HG03108 (cell line): ENCODE results near the gene SUPT20H.

Experiments
- ATAC-seq: cut with Tn5 transposase; IDR thresholded peaks from one replicate; pipeline ENCODE4 v1.9.1; 2021; ENCODE audit warnings: moderate library complexity; ENCODE audit not compliant: unreplicated experiment

Gene SUPT20H

GRCh38 chr13:37058910-37059847 lies at the start of gene SUPT20H:
Gene SUPT20H, minus strand, starts transcription at chr13:37059688. Its CDS starts 8,198 bp downstream, at chr13:37051490.
- peak; percentile 98 for ATAC-seq

GRCh38 chr13:37109051-37109678 lies 49.7 kb upstream of the SUPT20H start:
- ATAC-seq, result no peak

DNA sequence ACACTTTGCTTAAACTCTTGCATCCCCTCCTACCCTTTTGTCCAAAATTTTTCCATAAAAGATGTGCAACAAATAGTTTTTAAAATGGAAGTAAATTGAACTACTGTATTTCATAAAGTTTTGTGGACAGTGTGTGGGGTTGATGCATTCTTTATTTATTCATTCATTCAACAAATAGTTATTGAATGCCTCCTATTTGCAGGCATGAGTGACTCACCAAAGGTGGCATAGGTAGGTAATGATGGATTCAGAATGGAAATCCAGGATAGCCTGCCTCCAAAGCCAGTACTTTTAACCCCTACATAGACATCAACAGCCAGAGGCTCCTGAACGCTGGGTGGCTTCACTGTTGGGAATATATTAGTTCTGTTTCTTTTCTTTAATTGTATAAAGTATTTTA lies 48.4 kb upstream of the SUPT20H start:
- ATAC-seq, result no peak

DNA sequence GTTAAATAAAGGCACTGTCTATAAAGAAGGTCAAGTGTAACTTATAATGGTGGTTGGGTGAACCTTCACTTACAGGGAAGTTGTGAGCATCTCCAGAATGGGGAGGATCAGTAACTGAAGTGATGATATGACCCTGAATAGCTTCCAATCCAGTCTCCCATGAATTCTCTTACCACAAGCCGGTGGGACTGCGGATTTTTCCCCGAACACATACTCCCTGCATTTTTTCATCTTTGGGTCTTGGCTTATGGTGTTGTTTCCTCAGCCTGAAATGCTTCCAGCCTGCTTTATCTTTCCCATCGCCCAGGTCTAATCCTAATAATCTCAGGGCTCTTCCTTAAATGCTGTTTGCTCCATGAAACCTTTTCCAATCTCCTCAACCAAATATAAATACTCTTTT lies 48.0 kb upstream of the SUPT20H start:
- no peak for ATAC-seq

GRCh38 chr13:37106642-37107041 lies 47.2 kb upstream of the SUPT20H start:
- ATAC-seq, result no peak

GRCh38 chr13:37105251-37105714 lies 45.8 kb upstream of the SUPT20H start, which contains the start of gene CSNK1A1L:
Gene CSNK1A1L, minus strand, starts transcription at chr13:37105664. Its CDS starts 408 bp downstream, at chr13:37105256.
- no peak for ATAC-seq

GRCh38 chr13:37102896-37103295 lies 43.4 kb upstream of the SUPT20H start:
- ATAC-seq, result no peak

DNA sequence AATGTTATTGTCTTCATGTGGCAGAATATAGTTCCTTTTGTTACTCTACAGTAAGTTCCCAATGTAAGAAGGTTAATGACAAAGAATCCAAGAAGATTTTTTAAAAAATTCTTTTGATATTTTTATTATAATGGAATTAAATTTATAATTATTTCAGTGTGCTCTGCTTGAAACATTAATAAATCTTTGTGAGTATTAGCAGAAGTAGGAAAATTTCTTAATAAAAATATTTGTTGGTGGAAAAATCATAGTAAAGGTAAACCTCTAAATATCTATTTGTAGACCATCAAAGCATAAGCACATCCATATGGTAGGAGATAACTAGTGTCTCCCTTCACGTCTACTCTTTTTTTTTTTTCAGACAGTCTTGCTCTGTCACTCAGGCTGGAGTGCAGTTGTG lies 41.7 kb upstream of the SUPT20H start:
- no peak for ATAC-seq

- no peak for ATAC-seq
Measured at GRCh38 chr13:37100731-37101130, 41.2 kb upstream of the SUPT20H start.

GRCh38 chr13:37097076-37097475 lies 37.6 kb upstream of the SUPT20H start:
- no peak for ATAC-seq

- no peak for ATAC-seq
Measured at GRCh38 chr13:37094840-37095239, 35.4 kb upstream of the SUPT20H start.

GRCh38 chr13:37094099-37094498 lies 34.6 kb upstream of the SUPT20H start:
- ATAC-seq, result no peak

GRCh38 chr13:37091835-37092234 lies 32.3 kb upstream of the SUPT20H start:
- ATAC-seq, result no peak

GRCh38 chr13:37090912-37091311 lies 31.4 kb upstream of the SUPT20H start:
- ATAC-seq, result no peak

DNA sequence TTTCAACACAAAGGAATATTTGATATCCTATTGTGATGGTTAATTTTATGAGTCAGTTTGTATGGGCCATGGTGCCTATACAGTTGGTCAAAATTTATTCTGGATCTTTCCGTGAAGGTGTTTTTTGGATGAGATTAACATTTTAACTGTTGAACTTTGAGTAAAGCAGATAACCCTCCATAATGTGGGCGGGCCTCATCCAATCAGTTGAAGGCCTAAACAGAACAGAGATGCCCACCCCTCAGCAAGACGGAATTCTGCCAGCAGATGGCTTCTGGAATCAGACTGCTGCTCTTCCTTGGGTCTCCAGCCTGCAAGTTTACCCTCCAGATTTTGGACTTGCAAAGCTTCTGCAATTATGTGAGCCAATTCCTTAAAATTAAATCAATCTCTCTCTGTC lies 30.0 kb upstream of the SUPT20H start:
- ATAC-seq, result no peak

GRCh38 chr13:37087486-37087885 lies 28.0 kb upstream of the SUPT20H start:
- ATAC-seq, result no peak

DNA sequence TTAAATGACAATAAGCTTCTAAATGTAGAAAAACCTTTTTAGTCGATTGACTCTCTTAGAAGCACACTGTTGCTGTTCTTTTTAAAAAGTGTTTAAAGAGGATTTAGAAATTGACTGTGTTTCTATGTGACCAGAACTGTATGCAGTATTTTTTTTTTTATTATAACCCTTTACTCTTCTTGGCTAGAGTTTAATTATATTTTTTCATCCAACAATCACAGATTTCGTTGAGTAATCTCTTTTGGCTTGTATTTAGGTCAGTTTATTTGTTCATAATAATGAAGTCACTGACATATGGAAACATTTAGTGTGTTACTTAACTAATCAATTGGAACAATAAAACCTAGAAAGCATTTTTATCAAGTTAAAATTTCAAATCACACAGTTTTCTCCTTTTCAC lies 26.1 kb upstream of the SUPT20H start:
- ATAC-seq, result no peak

GRCh38 chr13:37076818-37077217 lies 17.3 kb upstream of the SUPT20H start:
- ATAC-seq, result no peak

GRCh38 chr13:37075164-37075563 lies 15.7 kb upstream of the SUPT20H start:
- no peak for ATAC-seq

- ATAC-seq, result no peak
Measured at GRCh38 chr13:37074703-37075102, 15.2 kb upstream of the SUPT20H start.

DNA sequence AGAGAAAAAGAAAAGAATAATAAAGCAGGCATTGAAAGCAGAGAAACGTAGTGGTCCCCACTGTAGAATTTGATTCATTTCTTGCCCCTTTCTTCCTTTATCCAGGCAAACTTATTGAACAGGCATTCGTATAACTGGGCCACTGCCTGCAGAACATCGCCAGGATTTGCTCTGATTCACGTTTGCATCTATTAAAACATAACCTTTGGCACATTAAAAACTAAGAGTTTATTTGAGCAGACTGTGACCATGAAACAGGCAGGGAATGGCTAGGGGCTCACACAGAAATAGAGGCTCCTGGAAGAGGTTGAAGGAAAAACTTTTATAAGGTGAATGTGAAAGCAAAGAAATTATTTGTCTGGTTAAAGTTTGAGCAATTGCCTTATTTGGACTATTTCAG lies 12.5 kb upstream of the SUPT20H start:
- ATAC-seq, result no peak

- no peak for ATAC-seq
Measured at GRCh38 chr13:37070956-37071355, 11.5 kb upstream of the SUPT20H start.
